GM19372 (cell line): ENCODE measurements around the gene RERE.

Experiments
- ATAC-seq: cut with Tn5 transposase; IDR thresholded peaks from one replicate; pipeline ENCODE4 v1.9.1; 2021; ENCODE audit warnings: mild to moderate bottlenecking, low read depth, moderate library complexity; ENCODE audit not compliant: unreplicated experiment

The RERE gene

DNA sequence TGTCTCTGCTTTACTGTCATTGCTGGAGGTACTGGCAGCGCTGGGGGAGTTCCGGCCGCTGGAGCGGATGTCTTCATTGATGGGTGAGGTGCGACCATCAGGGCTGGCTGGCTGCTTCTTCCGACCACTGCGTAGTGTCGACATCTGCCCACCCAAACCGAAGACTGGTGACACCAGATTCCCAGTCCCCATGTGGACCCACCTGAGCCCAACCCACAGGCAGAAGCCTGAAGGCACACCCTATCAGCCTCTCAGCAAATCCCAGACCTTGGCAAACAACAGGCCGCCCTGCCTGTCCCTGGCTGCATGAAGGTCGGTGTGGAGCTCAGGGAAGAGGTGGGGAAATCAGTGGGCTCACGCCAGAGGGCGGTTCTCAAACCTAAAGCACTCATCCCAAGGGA is 454.7 kb downstream of the RERE start:
- no peak for ATAC-seq

GRCh38 chr1:8361198-8361849 is 456.1 kb downstream of the RERE start:
- no peak for ATAC-seq

GRCh38 chr1:8360493-8361197 is 456.8 kb downstream of the RERE start:
- no peak for ATAC-seq

- no peak for ATAC-seq
Measured at GRCh38 chr1:8359617-8360481, 457.6 kb downstream of the RERE start.

- ATAC-seq, result no peak
Measured at GRCh38 chr1:8358897-8359616, 458.4 kb downstream of the RERE start.

DNA sequence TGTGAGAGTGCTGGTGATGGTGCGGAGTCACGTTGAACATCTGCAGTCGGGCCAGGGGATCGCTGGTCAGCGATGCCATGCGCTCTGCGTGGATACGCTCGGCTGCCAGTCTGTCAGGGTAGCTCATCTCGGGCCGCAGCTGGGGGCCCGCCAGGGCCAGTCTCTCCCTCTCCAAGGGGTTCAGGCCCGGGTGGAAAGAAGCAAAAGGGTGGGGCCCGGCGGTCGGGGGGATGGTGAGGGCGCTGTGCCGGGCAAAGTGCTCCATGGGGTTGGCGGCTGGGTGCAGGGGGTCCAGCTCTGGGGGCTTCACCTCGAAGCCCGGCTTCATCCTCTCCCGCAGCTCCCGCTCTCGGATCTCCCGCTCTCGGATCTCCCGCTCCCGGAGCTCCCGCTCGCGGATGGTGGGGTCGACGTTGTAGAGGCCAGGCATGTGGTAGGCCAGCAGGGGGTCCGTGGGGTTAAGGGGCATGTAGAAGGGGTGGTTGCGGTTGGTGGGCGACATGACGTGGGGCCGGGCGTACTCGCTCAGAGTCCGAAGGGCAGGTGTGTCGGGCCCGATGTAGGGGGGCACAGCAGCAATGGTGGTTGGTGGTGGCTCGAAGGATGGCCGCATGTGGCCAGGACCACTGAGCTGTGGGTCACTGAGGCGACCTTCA is 459.1 kb downstream of the RERE start:
- no peak for ATAC-seq

- ATAC-seq, result no peak
Measured at GRCh38 chr1:8357329-8358101, 459.9 kb downstream of the RERE start.

GRCh38 chr1:8356256-8357209 is 460.9 kb downstream of the RERE start:
- ATAC-seq, result no peak

DNA sequence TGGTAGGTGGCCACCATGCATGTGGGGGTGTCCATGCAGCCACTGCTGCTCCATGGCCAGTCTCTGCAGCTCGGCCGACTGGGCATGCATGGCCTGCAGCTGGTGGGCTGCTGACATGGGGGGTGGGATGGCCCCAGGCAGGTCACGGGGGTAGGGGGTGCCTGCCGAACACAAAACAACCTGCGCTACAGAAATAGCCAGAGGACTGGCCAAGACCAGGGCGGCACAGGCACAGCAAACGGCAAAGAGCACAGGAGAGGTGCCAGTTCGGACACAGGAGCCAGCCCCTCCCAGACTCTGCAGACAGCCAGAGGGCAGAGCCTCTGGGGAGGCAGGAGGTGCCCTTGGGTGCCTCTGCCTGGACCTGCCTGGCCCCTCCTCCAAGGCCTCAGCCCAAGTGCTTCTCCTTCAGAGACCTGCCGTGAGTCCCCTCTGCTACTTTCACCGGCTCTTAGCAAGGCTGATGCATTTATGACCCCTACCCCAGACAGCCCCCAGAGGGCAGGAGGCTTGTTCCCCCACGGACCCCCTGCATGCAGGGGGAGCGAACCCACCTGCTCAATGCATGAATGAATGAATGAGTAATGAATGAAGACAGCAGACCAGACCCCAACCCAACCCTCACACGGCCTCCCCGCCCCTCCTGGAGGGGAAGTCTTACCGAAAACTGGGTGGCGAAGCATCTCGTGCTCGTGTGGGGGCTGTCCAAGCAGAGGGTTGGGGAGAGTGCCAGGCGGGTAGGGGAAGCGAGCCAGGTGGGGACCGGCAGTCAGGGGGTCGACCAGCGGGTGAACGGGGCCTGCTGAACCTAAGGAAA is 461.8 kb downstream of the RERE start:
- ATAC-seq, result no peak

GRCh38 chr1:8354038-8354437 is 463.4 kb downstream of the RERE start:
- ATAC-seq, result no peak

DNA sequence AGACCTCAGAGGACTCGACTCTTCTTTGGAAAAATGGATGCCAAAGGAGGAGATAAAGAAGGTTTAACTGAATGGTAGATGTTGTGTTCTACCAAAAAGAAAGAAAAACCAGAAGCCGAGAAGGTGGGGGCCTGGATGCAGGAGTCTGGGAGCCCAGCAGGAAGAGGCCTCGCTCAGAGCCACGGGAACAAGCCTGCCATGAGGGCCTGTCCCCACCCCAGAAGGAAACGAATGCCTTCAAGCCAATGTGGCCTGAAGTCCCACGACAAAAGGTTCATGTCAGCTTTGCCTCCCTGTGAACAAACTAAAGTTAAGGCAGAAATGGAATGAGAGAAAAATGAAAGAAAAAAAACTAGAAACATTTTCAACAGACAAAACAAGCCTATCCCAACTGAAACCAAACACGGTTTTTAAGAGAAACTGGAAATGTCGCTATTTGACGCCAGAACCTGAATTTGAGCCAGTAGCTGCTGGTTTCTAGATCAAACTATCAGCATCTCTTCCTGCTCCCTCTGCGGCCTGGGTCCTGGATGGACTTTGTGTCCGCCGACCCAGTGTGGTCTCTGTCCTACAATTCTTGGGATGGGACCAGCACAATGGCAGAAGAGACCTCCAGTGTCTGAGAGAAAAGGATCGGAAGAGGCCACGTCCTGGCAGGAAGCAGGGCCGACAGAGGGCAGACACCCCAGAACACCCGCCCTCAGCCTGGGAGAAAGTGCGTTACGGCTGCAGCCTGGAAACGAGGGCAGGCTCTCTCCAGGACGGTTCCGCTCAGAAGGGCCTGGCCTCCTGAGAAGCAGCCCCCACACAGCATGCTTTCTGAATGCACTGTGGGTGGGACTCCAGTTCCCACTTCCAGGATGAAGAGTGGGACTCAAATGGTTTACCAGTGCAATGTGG is 464.3 kb downstream of the RERE start:
- ATAC-seq, result no peak

GRCh38 chr1:8352471-8352845 is 465.0 kb downstream of the RERE start:
- no peak for ATAC-seq

- no peak for ATAC-seq
Measured at GRCh38 chr1:8351693-8352470, 465.6 kb downstream of the RERE start.

GRCh38 chr1:8350914-8351684 is 466.3 kb downstream of the RERE start:
- no peak for ATAC-seq

DNA sequence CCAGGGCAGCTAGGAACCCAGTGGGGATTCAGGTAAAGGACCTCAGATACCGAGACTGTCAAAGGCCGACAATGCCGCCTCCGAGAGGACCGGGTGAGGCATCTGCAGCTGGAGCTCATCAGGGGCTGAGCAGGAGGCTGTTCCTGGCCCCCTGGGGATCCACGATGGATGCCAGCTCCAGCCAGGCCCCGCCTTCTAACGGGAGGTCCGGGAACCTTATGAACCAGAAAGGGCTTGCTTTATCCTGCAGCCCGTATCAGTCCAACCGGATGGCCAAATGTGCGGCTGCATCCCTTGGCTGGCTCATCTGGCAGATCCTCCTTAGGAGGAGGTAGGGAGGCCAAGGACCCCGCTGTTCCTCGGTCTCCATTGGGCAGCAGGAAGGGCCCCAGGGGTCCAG is 467.5 kb downstream of the RERE start:
- ATAC-seq, result no peak
